ENCODE measurements around the gene URB1. TPM values are rescaled to one million over a fixed set of nuclear protein-coding genes. Genes with fewer than 3 reads are reported as not detected.

Gene URB1
- total and polyA plus RNA-seq, 2 donors (not counting 3 experiments of a cell fraction or from before 2014, with no cell fraction given) = 8.0 to 27.3 TPM

GRCh38 chr21:32333953-32334673 is 58.7 kb downstream of the URB1 start:
- CTCF ChIA-PET = no interaction called here
- H3K9me3 ChIP-seq (replicated peaks; ENCODE audit: control insufficient read depth, insufficient read depth, low read length) = no peaks in the 10 kb centered on the region
- POLR2A ChIA-PET = no interaction called here

DNA sequence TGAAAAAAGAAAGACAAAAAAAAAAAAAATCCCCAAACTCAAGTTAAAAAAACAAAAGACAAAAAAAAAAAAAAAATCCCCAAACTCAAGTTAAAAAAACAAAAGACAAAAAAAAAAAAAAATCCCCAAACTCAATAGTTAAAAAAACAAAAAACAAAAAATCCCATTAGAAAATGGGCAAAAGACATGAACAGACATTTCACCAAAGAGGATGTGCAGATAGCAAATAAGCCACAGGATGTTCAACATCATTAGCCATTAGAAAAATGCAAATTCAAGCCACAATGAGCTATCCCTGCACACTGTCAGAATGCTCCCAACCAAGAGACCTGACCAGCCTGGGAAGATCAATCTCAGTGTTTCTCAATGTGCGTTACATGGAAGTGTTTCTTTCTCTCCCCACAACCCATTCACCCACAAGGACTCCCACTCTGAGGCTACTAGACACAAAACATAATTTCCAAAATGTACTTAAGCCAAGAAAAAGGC is 60.3 kb downstream of the URB1 start:
- BruUV-seq (replicated peaks) = no TSS peak
- Histone ChIP-seq H3K27me3 (ENCODE audit: control insufficient read depth in 2 of 2, insufficient read depth in 2 of 2, low read length in 2 of 2) (no peaks in the 10 kb centered on the region), H3K4me1 (ENCODE audit: control insufficient read depth, extremely low read depth, insufficient read depth, low read length) (peaks cover 29% of the 10 kb centered on the region), H3K4me3 (replicated peaks in 1 of 3; ENCODE audit: insufficient read depth in 1 of 3, low read depth in 1 of 3, low read length in 3 of 3) (no peak overlapping the region), H3K4me2 (ENCODE audit: insufficient read depth, low read length) (no peak overlapping the region), H4K20me1 (replicated peaks; ENCODE audit: control insufficient read depth, extremely low read depth, insufficient read depth, low read length) (no peaks in the 10 kb centered on the region), H3K9me1 (replicated peaks; ENCODE audit: control insufficient read depth, extremely low read depth, insufficient read depth, low read length) (no peaks in the 10 kb centered on the region), H3K9me3 (replicated peaks; ENCODE audit: control insufficient read depth, insufficient read depth, low read length) (no peaks in the 10 kb centered on the region), H3K36me3 (ENCODE audit: control insufficient read depth in 2 of 2, extremely low read depth in 1 of 2, insufficient read depth in 2 of 2, low read length in 2 of 2) (peaks cover 11 to 33% of the 10 kb centered on the region in 2 experiments), H2AFZ (ENCODE audit: low read depth, low read length) (no peak overlapping the region), H3K9ac (replicated peaks; ENCODE audit: extremely low read depth, insufficient read depth, low read length) (no peak overlapping the region), H3K79me2 (ENCODE audit: control insufficient read depth, insufficient read depth, low read length) (no peaks in the 10 kb centered on the region), H3K27ac (ENCODE audit: insufficient read depth, low read depth, low read length) (no peak overlapping the region)
- intact Hi-C loops (cut with micrococcal nuclease) = no loop called here
- CTCF ChIA-PET = interaction anchor here (1.0 kb wide), 1 partner anchor 9 kb away, joined by 3 read pairs; no protein-coding TSS in a partner anchor
- TF ChIP-seq, protein P1, sequence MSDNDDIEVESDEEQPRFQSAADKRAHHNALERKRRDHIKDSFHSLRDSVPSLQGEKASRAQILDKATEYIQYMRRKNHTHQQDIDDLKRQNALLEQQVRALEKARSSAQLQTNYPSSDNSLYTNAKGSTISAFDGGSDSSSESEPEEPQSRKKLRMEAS (IDR thresholded peaks at IDR 0.05; ENCODE audit: insufficient read depth, insufficient read length) = no peak
- TF ChIP-seq MYC (IDR thresholded peaks at IDR 0.05; ENCODE audit: low read depth, low read length) = no peak
- TF ChIP-seq GATA2 (IDR thresholded peaks at IDR 0.05; ENCODE audit: insufficient read depth, insufficient read length, low read depth, low read length) = no peak
- TF ChIP-seq, protein P2, sequence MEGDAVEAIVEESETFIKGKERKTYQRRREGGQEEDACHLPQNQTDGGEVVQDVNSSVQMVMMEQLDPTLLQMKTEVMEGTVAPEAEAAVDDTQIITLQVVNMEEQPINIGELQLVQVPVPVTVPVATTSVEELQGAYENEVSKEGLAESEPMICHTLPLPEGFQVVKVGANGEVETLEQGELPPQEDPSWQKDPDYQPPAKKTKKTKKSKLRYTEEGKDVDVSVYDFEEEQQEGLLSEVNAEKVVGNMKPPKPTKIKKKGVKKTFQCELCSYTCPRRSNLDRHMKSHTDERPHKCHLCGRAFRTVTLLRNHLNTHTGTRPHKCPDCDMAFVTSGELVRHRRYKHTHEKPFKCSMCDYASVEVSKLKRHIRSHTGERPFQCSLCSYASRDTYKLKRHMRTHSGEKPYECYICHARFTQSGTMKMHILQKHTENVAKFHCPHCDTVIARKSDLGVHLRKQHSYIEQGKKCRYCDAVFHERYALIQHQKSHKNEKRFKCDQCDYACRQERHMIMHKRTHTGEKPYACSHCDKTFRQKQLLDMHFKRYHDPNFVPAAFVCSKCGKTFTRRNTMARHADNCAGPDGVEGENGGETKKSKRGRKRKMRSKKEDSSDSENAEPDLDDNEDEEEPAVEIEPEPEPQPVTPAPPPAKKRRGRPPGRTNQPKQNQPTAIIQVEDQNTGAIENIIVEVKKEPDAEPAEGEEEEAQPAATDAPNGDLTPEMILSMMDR (IDR thresholded peaks at IDR 0.05; ENCODE audit: extremely low read depth in 1 of 2, insufficient read depth in 1 of 2, low read depth in 1 of 2, low read length in 2 of 2) = no peak
- TF ChIP-seq POLR2AphosphoS5 (IDR thresholded peaks at IDR 0.05; ENCODE audit: insufficient read depth, low read depth, low read length) = no peak
- no peak for TF ChIP-seq JUN (IDR thresholded peaks at IDR 0.05; ENCODE audit: borderline replicate concordance, insufficient read depth, insufficient read length, low read depth)
- TF ChIP-seq EZH2 (IDR thresholded peaks at IDR 0.05; ENCODE audit: borderline replicate concordance, low read depth, low read length, severe bottlenecking) = no peak
- TF ChIP-seq FOS (IDR thresholded peaks at IDR 0.05; ENCODE audit: borderline replicate concordance, insufficient read depth, low read length) = no peak
- no peak for TF ChIP-seq POLR2A (IDR thresholded peaks at IDR 0.05; ENCODE audit: low read depth, low read length)
- FAIRE-seq (peak; percentile 31), DNase-seq (ENCODE audit: low read depth, low spot score) (no peak)
- POLR2A ChIA-PET = no interaction called here
- dilution Hi-C loops (cut with MboI; ENCODE audit: extremely low pct_ligation_motif_present, low sequenced_read_pairs) = no loop called here

More at GRCh38 chr21:32333953-32334673, 58.7 kb downstream of the URB1 start:
- no peak overlapping the region for H3K27ac ChIP-seq (ENCODE audit: insufficient read depth, low read depth, low read length)
- BruUV-seq (replicated peaks) = no TSS peak
- FAIRE-seq (peak; percentile 57), DNase-seq (ENCODE audit: low read depth, low spot score) (no peak)
- H3K9me1 ChIP-seq (replicated peaks; ENCODE audit: control insufficient read depth, extremely low read depth, insufficient read depth, low read length) = no peaks in the 10 kb centered on the region
- no peaks in the 10 kb centered on the region for H4K20me1 ChIP-seq (replicated peaks; ENCODE audit: control insufficient read depth, extremely low read depth, insufficient read depth, low read length)
- H3K79me2 ChIP-seq (ENCODE audit: control insufficient read depth, insufficient read depth, low read length) = no peaks in the 10 kb centered on the region
- intact Hi-C loops (cut with micrococcal nuclease) (no loop called here), dilution Hi-C loops (cut with MboI; ENCODE audit: extremely low pct_ligation_motif_present, low sequenced_read_pairs) (no loop called here)
- no peaks in the 10 kb centered on the region for H3K27me3 ChIP-seq (ENCODE audit: control insufficient read depth in 2 of 2, insufficient read depth in 2 of 2, low read length in 2 of 2)
- peaks cover 19% of the 10 kb centered on the region for H3K4me1 ChIP-seq (ENCODE audit: control insufficient read depth, extremely low read depth, insufficient read depth, low read length)
- H3K36me3 ChIP-seq (ENCODE audit: control insufficient read depth in 2 of 2, extremely low read depth in 1 of 2, insufficient read depth in 2 of 2, low read length in 2 of 2) = peaks cover 15 to 39% of the 10 kb centered on the region in 2 experiments
- H2AFZ ChIP-seq (ENCODE audit: low read depth, low read length) = no peak overlapping the region
- no peak overlapping the region for H3K4me3 ChIP-seq (replicated peaks in 1 of 3; ENCODE audit: insufficient read depth in 1 of 3, low read depth in 1 of 3, low read length in 3 of 3)
- no peak overlapping the region for H3K9ac ChIP-seq (replicated peaks; ENCODE audit: extremely low read depth, insufficient read depth, low read length)
- TF ChIP-seq JUN (IDR thresholded peaks at IDR 0.05; ENCODE audit: borderline replicate concordance, insufficient read depth, insufficient read length, low read depth) = no peak
- TF ChIP-seq FOS (IDR thresholded peaks at IDR 0.05; ENCODE audit: borderline replicate concordance, insufficient read depth, low read length) = no peak
- no peak overlapping the region for H3K4me2 ChIP-seq (ENCODE audit: insufficient read depth, low read length)

All from endothelial cell of umbilical vein (primary cell).